HCT116 (cell line): Measurements from ENCODE around the gene CCDC74B. TPM values are rescaled to one million over a fixed set of nuclear protein-coding genes. Genes with fewer than 3 reads are reported as not detected.
"Not testable (repeated sequence)": the region's sequence is repeated elsewhere in the genome, so short reads cannot be mapped to it uniquely, and the experiment has no call there.

ENCODE experiments used
- ATAC-seq: fragments of 200-7000 bp; cut with Tn5 transposase; 2 replicates; pipeline ENCODE4 v1.9.1; 2020; ENCODE audit warnings: mild to moderate bottlenecking, moderate library complexity
- BruUV-seq: library from RNA; stranded (reverse); fragments of 400-500 nt; replicated peaks from 2 replicates; lab custom pipeline; 2021; lab: Mats Ljungman, UMichigan
- CTCF ChIA-PET: fragments of 300-600 bp; sonication (Branson Sonifier 250); formaldehyde crosslinking; loops from one replicate; lab custom pipeline; 2021; ENCODE audit warnings: antibody characterized with exemption; lab: Charles Lee
- POLR2A ChIA-PET: fragments of 300-600, 350-600 bp; sonication (Branson Sonifier 250); formaldehyde crosslinking; loops from one replicate; lab custom pipeline; 2021; ENCODE audit warnings: antibody characterized with exemption; lab: Charles Lee
- RAD21 ChIA-PET, 2 experiments: fragments of 300-600 bp; sonication (Branson Sonifier 250); formaldehyde crosslinking; loops; one replicate each; lab custom pipeline; 2023; ENCODE audit warnings: low total read pairs in 2 of 2; ENCODE audit not compliant: uncharacterized antibody in 2 of 2, unreplicated experiment in 2 of 2, low non-redundant PET in 1 of 2; lab: Charles Lee
- DNase-seq: peaks from one replicate; pipeline ENCODE4 v3.0.0-alpha.2; 2010; ENCODE audit warnings: low read depth, low spot score
- H2AFZ ChIP-seq: fragments of 200-600 bp; shearing (Covaris generic), sonication (generic); 2 replicates; pipeline ENCODE4 v1.6.1; 2017; ENCODE audit warnings: low read depth, mixed run types, mixed read lengths, antibody characterized with exemption, low read length; ENCODE audit not compliant: poor library complexity, severe bottlenecking
- H3K27ac ChIP-seq: 2 replicates; pipeline ENCODE4 v1.5.1; 2012; ENCODE audit warnings: low read depth, low read length
- H3K27me3 ChIP-seq: fragments of 200-600 bp; sonication (generic); 2 replicates; pipeline ENCODE4 v1.6.1; 2016; ENCODE audit warnings: mixed run types, low read length, mixed read lengths; ENCODE audit not compliant: insufficient read depth
- H3K36me3 ChIP-seq, 2 experiments: fragments of 200-500 bp in 1 of 2; fragments of 200-600 bp in 1 of 2; sonication (Bioruptor generic) in 1 of 2; sonication (generic) in 1 of 2; 2 replicates each; pipeline versions ENCODE4 v1.5.1 to v1.6.1; 2014 to 2016; ENCODE audit warnings: low read length in 2 of 2, inconsistent platforms in 1 of 2, mixed read lengths in 1 of 2, mixed run types in 1 of 2; ENCODE audit not compliant: insufficient read depth in 2 of 2, control insufficient read depth in 1 of 2
- H3K4me1 ChIP-seq, 2 experiments: fragments of 200-600 bp in 1 of 2; sonication (generic) in 1 of 2; 2 replicates each; pipeline versions ENCODE4 v1.5.1 to v1.6.1; 2012 to 2017; ENCODE audit warnings: low read length in 2 of 2, inconsistent platforms in 1 of 2, mild to moderate bottlenecking in 1 of 2, mixed read lengths in 1 of 2, mixed run types in 1 of 2, moderate library complexity in 1 of 2; ENCODE audit not compliant: insufficient read depth in 2 of 2, control insufficient read depth in 1 of 2
- H3K4me2 ChIP-seq: fragments of 200-600 bp; sonication (generic); 2 replicates; pipeline ENCODE4 v1.6.1; 2017; ENCODE audit warnings: mixed run types, low read length, mixed read lengths
- H3K4me3 ChIP-seq, 2 experiments: fragments of 200-600 bp in 1 of 2; sonication (generic) in 1 of 2; replicated peaks in 1 of 2; 2 replicates each; pipeline ENCODE4 v1.5.1; 2011 to 2016; ENCODE audit warnings: low read length in 2 of 2, control low read depth in 1 of 2, low read depth in 1 of 2, mild to moderate bottlenecking in 1 of 2, mixed read lengths in 1 of 2, mixed run types in 1 of 2
- H3K79me2 ChIP-seq: fragments of 200-600 bp; sonication (generic); 2 replicates; pipeline ENCODE4 v1.6.1; 2017; ENCODE audit warnings: mild to moderate bottlenecking, mixed run types, low read length, moderate library complexity, mixed read lengths; ENCODE audit not compliant: insufficient read depth
- H3K9ac ChIP-seq: fragments of 200-600 bp; sonication (generic); 2 replicates; pipeline ENCODE4 v1.6.1; 2016; ENCODE audit warnings: low read length, mixed read lengths
- H3K9me2 ChIP-seq: fragments of 200-600 bp; sonication (generic), shearing (Covaris generic); 2 replicates; pipeline ENCODE4 v1.6.1; 2017; ENCODE audit warnings: mixed run types, mild to moderate bottlenecking, moderate library complexity; ENCODE audit not compliant: insufficient read depth
- H3K9me3 ChIP-seq, 2 experiments: fragments of 200-500 bp in 1 of 2; fragments of 200-600 bp in 1 of 2; sonication (Bioruptor generic) in 1 of 2; sonication (generic) in 1 of 2; 2 replicates each; pipeline ENCODE4 v1.6.1; 2014 to 2017; ENCODE audit warnings: low read length in 2 of 2, mixed read lengths in 2 of 2, inconsistent platforms in 1 of 2, low read depth in 1 of 2, mild to moderate bottlenecking in 1 of 2, mixed run types in 1 of 2, moderate library complexity in 1 of 2; ENCODE audit not compliant: control insufficient read depth in 1 of 2, insufficient read depth in 1 of 2
- H4K20me1 ChIP-seq: fragments of 200-600 bp; sonication (generic), shearing (Covaris generic); 2 replicates; pipeline ENCODE4 v1.6.1; 2017; ENCODE audit warnings: mixed run types, mild to moderate bottlenecking, moderate library complexity; ENCODE audit not compliant: insufficient read depth
- intact Hi-C: fragments of 100-400 bp; cut with micrococcal nuclease; formaldehyde crosslinking; loops from 2 replicates; pipeline ENCODE4 v1.10.0; 2022
- total RNA-seq: library from RNA; stranded (reverse); gene quantifications from one replicate; pipeline ENCODE4 v1.2.1, GENCODE V29; 2021; ENCODE audit not compliant: unreplicated experiment

The CCDC74B gene
- total RNA-seq, 1 experiment from 2014 or later: 3.2 TPM

DNA sequence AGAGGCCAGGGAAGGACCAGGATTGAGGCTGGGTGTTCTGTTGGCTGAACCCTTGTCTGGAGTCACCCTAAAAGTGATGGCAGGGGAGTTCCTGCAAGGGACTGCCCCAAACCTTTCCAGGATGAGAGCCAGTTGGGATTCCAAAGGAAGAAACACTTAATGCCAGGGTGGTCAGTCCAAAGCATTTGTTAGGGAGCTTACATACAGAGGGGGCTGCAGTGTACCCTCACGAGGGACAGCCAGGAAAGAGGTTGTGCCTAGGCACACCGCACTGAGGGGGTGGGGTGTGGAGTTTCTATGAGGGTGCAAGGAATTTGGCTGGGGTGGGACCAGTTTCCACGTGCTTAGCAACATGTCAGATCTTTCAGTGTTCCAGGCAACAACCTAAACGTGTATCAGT is 44.0 kb upstream of the CCDC74B start:
- H3K9ac ChIP-seq, POLR2A ChIA-PET, H3K4me3 ChIP-seq, DNase-seq, H3K9me3 ChIP-seq, H3K4me2 ChIP-seq, H3K4me1 ChIP-seq, H3K9me2 ChIP-seq, H3K27me3 ChIP-seq, ATAC-seq, H2AFZ ChIP-seq, H4K20me1 ChIP-seq, intact Hi-C loops, BruUV-seq, CTCF ChIA-PET, H3K36me3 ChIP-seq, RAD21 ChIA-PET, H3K79me2 ChIP-seq, H3K27ac ChIP-seq: not testable (repeated sequence)

DNA sequence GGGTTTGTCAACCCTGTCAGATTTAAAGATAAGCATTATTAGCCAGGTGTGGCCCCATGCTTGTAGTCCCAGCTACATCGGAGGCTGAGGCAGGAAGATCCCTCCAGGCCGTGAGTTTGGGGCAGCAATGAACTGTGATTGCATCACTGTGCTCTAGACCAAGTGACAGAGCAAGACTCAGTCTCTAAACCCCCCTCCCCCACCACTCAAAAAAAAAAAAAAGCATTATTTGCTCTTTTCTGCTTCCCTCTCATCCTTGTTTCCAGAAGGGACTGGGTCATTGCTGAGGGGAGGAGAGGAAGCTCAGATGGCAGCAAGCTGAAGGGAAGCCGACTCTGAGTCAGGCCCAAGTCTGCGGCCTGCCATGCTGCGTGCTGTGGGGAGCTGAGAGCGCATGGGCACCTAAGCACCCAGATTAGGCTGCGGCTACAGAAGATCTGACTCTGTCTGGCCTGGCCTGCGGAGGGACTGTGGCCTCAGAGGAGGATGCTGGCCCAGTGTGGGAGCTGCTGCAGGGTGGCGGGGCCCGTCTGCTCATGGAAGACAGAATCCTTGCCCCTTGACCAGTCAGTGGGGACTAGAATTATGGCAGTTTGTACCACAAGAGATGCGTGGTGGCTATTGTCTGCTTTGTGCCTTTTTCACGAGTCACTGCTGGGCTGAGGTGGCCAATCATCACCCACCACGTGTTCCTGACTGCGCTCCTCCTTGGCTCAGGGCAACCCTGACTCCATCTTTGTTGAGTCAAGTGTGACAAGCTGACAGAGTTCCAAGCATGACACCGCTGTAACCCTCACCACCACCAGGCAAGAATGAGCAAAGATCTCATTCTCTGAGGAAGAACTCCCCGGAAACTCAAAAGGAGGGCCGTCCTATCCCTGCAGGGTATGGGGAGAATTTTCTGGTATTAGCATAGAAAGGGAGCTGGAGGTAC is 43.2 kb upstream of the CCDC74B start:
- H3K9ac ChIP-seq, CTCF ChIA-PET, H3K9me3 ChIP-seq, intact Hi-C loops, H3K9me2 ChIP-seq, DNase-seq, H3K4me2 ChIP-seq, H2AFZ ChIP-seq, RAD21 ChIA-PET, H3K27me3 ChIP-seq, ATAC-seq, H3K4me3 ChIP-seq, H3K27ac ChIP-seq, H4K20me1 ChIP-seq, H3K36me3 ChIP-seq, BruUV-seq: not testable (repeated sequence)
- Histone ChIP-seq H3K79me2 (peaks cover 17% of the 10 kb centered on the region), H3K4me1 (peaks cover 0 to 13% of the 10 kb centered on the region in 2 experiments; a peak in 1 of 4 replicates)
- POLR2A ChIA-PET: interaction anchor here (1.8 kb wide), 1 partner anchor 1299 kb away, joined by 13 read pairs; no protein-coding TSS in a partner anchor
